SK-N-SH (cell line): ENCODE results near the gene GLTPD2.

Source experiments
- MEF2A ChIP-seq: IDR thresholded peaks from 2 replicates; pipeline ENCODE4 v1.4.0; 2012; ENCODE audit warnings: low read depth, borderline replicate concordance
- POLR2AphosphoS5 ChIP-seq: IDR thresholded peaks from 2 replicates; pipeline ENCODE4 v1.6.1; 2012; ENCODE audit warnings: low read depth, low read length
- RAD21 ChIP-seq: IDR thresholded peaks from 2 replicates; pipeline ENCODE4 v1.6.1; 2012; ENCODE audit warnings: mild to moderate bottlenecking, low read length
- RCOR1 ChIP-seq: fragments of 150-350 bp; IDR thresholded peaks from 2 replicates; pipeline ENCODE4 v1.6.1; 2017; ENCODE audit warnings: antibody characterized with exemption, low read length
- RFX5 ChIP-seq: IDR thresholded peaks from 2 replicates; pipeline ENCODE4 v1.6.1; 2012; ENCODE audit warnings: mild to moderate bottlenecking, improper control_type of control experiment, low read length
- SIN3A ChIP-seq: IDR thresholded peaks from 2 replicates; pipeline ENCODE4 v1.6.1; 2012; ENCODE audit warnings: low read depth, mild to moderate bottlenecking, low read length, moderate library complexity, borderline replicate concordance
- TF ChIP-seq, protein P1 (sequence below): fragments of 200-600 bp; sonication (generic); IDR thresholded peaks from 2 replicates; pipeline ENCODE4 v1.6.1; 2017; ENCODE audit warnings: antibody characterized with exemption, mild to moderate bottlenecking, moderate library complexity
- TF ChIP-seq, protein P2 (sequence below): IDR thresholded peaks from 2 replicates; pipeline ENCODE4 v1.6.1; 2012; ENCODE audit warnings: mild to moderate bottlenecking, low read depth, low read length, moderate library complexity

DNA sequence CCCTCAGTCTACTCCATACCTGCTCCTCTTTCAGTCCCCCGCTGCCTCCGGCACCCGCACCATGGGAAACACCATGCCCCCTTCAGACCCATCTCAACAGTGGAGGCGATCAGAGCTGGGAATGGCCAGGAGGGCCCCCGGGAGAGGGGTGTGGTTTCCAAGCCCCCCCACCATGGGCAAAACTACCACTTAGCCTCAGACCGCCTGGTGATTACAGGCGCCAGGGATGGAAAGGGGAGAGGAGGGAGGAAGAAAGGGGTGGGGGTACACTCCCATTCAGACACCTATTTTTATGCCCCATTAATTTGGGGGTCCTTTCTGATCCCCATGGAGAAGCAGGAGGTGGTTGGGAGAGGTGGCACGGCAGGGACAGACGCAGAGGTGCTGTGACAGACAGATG, 13.5 kb downstream of the GLTPD2 start, which contains the start of gene C17orf114:
- TF ChIP-seq, protein P1, sequence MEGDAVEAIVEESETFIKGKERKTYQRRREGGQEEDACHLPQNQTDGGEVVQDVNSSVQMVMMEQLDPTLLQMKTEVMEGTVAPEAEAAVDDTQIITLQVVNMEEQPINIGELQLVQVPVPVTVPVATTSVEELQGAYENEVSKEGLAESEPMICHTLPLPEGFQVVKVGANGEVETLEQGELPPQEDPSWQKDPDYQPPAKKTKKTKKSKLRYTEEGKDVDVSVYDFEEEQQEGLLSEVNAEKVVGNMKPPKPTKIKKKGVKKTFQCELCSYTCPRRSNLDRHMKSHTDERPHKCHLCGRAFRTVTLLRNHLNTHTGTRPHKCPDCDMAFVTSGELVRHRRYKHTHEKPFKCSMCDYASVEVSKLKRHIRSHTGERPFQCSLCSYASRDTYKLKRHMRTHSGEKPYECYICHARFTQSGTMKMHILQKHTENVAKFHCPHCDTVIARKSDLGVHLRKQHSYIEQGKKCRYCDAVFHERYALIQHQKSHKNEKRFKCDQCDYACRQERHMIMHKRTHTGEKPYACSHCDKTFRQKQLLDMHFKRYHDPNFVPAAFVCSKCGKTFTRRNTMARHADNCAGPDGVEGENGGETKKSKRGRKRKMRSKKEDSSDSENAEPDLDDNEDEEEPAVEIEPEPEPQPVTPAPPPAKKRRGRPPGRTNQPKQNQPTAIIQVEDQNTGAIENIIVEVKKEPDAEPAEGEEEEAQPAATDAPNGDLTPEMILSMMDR = no peak
- TF ChIP-seq SIN3A (no peak), POLR2AphosphoS5 (no peak), RCOR1 (no peak), MEF2A (no peak), RAD21 (no peak), RFX5 (no peak)
- TF ChIP-seq, protein P2, sequence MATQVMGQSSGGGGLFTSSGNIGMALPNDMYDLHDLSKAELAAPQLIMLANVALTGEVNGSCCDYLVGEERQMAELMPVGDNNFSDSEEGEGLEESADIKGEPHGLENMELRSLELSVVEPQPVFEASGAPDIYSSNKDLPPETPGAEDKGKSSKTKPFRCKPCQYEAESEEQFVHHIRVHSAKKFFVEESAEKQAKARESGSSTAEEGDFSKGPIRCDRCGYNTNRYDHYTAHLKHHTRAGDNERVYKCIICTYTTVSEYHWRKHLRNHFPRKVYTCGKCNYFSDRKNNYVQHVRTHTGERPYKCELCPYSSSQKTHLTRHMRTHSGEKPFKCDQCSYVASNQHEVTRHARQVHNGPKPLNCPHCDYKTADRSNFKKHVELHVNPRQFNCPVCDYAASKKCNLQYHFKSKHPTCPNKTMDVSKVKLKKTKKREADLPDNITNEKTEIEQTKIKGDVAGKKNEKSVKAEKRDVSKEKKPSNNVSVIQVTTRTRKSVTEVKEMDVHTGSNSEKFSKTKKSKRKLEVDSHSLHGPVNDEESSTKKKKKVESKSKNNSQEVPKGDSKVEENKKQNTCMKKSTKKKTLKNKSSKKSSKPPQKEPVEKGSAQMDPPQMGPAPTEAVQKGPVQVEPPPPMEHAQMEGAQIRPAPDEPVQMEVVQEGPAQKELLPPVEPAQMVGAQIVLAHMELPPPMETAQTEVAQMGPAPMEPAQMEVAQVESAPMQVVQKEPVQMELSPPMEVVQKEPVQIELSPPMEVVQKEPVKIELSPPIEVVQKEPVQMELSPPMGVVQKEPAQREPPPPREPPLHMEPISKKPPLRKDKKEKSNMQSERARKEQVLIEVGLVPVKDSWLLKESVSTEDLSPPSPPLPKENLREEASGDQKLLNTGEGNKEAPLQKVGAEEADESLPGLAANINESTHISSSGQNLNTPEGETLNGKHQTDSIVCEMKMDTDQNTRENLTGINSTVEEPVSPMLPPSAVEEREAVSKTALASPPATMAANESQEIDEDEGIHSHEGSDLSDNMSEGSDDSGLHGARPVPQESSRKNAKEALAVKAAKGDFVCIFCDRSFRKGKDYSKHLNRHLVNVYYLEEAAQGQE = no peak
